Activated effector memory CD4-positive, alpha-beta T cell treated with anti-CD3 and anti-CD28 coated beads, Interleukin-2, amount 50 U/mL, for 16 hours (primary cell): ENCODE results near the gene GARNL3.

ENCODE experiments used
- DNase-seq: peaks from one replicate; pipeline ENCODE4 v3.0.0-alpha.2; 2020

The GARNL3 gene

GRCh38 chr9:127356906-127357305 is 92.3 kb downstream of the GARNL3 start:
- no peak for DNase-seq

GRCh38 chr9:127358023-127358535 is 93.5 kb downstream of the GARNL3 start:
- DNase-seq, result no peak

GRCh38 chr9:127358770-127359169 is 94.2 kb downstream of the GARNL3 start:
- no peak for DNase-seq

GRCh38 chr9:127360250-127360649 is 95.7 kb downstream of the GARNL3 start:
- no peak for DNase-seq

GRCh38 chr9:127360829-127361228 is 96.3 kb downstream of the GARNL3 start:
- DNase-seq, result no peak

- no peak for DNase-seq
These were observed 97.0 kb downstream of the GARNL3 start for GRCh38 chr9:127361561-127361960.

GRCh38 chr9:127362829-127363228 is 98.3 kb downstream of the GARNL3 start:
- no peak for DNase-seq

- no peak for DNase-seq
These were observed 100.9 kb downstream of the GARNL3 start for GRCh38 chr9:127365461-127365860.

GRCh38 chr9:127366594-127366993 is 102.0 kb downstream of the GARNL3 start:
- no peak for DNase-seq

- DNase-seq, result no peak
These were observed 104.4 kb downstream of the GARNL3 start for GRCh38 chr9:127368852-127369402.

GRCh38 chr9:127369428-127369827 is 104.9 kb downstream of the GARNL3 start:
- DNase-seq, result no peak

GRCh38 chr9:127370147-127370579 is 105.6 kb downstream of the GARNL3 start:
- DNase-seq, result no peak

- no peak for DNase-seq
These were observed 106.4 kb downstream of the GARNL3 start for GRCh38 chr9:127370672-127371648.

- DNase-seq, result no peak
These were observed 115.9 kb downstream of the GARNL3 start for GRCh38 chr9:127380479-127380878.

GRCh38 chr9:127382541-127382940 is 118.0 kb downstream of the GARNL3 start:
- DNase-seq, result no peak

GRCh38 chr9:127384016-127384730 is 119.6 kb downstream of the GARNL3 start:
- DNase-seq, result peak; percentile 43

- peak; percentile 55 for DNase-seq
These were observed 120.3 kb downstream of the GARNL3 start for GRCh38 chr9:127384901-127385300.

- DNase-seq, result no peak
These were observed 121.7 kb downstream of the GARNL3 start for GRCh38 chr9:127386249-127386648.

GRCh38 chr9:127386981-127387380 is 122.4 kb downstream of the GARNL3 start:
- DNase-seq, result peak; percentile 41

- peak; percentile 92 for DNase-seq
These were observed 123.7 kb downstream of the GARNL3 start for GRCh38 chr9:127388037-127388855.

- no peak for DNase-seq
These were observed 124.3 kb downstream of the GARNL3 start for GRCh38 chr9:127388856-127389238.
